HL-60 (cell line): ENCODE measurements around the gene PDGFD.

Experiments used
- DNase-seq, 2 experiments: peaks; one replicate each; pipeline ENCODE4 v3.0.0-alpha.2; 2010 to 2020; ENCODE audit warnings: low read depth in 1 of 2, low spot score in 1 of 2
- H3K27ac ChIP-seq: fragments of 250-450 bp; sonication (Bioruptor Pico); replicated peaks from 2 replicates; pipeline ENCODE4 v1.5.1; 2020; ENCODE audit warnings: mild to moderate bottlenecking, moderate library complexity
- H3K27me3 ChIP-seq: fragments of 250-450 bp; sonication (Bioruptor Pico); 2 replicates; pipeline ENCODE4 v1.5.1; 2021; ENCODE audit warnings: mild to moderate bottlenecking, moderate library complexity; ENCODE audit not compliant: insufficient read depth, poor library complexity, severe bottlenecking
- H3K4me3 ChIP-seq: replicated peaks from 2 replicates; pipeline ENCODE4 v1.5.1; 2011; ENCODE audit warnings: mild to moderate bottlenecking, control low read depth, low read length; ENCODE audit not compliant: insufficient read depth
- CTCF ChIP-seq: IDR thresholded peaks from one replicate; pipeline ENCODE4 v1.5.1; 2011; ENCODE audit warnings: low read length, control low read depth, inconsistent platforms; ENCODE audit not compliant: insufficient read depth
- GABPA ChIP-seq: IDR thresholded peaks from 2 replicates; pipeline ENCODE4 v1.6.1; 2012; ENCODE audit warnings: low read depth
- POLR2AphosphoS5 ChIP-seq: IDR thresholded peaks from 2 replicates; pipeline ENCODE4 v1.6.1; 2012; ENCODE audit warnings: low read depth
- SPI1 ChIP-seq: IDR thresholded peaks from 2 replicates; pipeline ENCODE4 v1.6.1; 2012; ENCODE audit warnings: low read depth, mild to moderate bottlenecking, borderline replicate concordance
- TF ChIP-seq, protein P1 (sequence below): IDR thresholded peaks from 2 replicates; pipeline ENCODE4 v1.6.1; 2012; ENCODE audit warnings: low read depth; ENCODE audit not compliant: insufficient replicate concordance

The PDGFD gene

GRCh38 chr11:104122011-104122635 is 41.8 kb downstream of the PDGFD start:
- Histone ChIP-seq H3K27ac (no peak overlapping the region), H3K4me3 (no peak overlapping the region), H3K27me3 (no peaks in the 10 kb centered on the region)
- DNase-seq: no peak
- no peak for TF ChIP-seq CTCF
- TF ChIP-seq, protein P1, sequence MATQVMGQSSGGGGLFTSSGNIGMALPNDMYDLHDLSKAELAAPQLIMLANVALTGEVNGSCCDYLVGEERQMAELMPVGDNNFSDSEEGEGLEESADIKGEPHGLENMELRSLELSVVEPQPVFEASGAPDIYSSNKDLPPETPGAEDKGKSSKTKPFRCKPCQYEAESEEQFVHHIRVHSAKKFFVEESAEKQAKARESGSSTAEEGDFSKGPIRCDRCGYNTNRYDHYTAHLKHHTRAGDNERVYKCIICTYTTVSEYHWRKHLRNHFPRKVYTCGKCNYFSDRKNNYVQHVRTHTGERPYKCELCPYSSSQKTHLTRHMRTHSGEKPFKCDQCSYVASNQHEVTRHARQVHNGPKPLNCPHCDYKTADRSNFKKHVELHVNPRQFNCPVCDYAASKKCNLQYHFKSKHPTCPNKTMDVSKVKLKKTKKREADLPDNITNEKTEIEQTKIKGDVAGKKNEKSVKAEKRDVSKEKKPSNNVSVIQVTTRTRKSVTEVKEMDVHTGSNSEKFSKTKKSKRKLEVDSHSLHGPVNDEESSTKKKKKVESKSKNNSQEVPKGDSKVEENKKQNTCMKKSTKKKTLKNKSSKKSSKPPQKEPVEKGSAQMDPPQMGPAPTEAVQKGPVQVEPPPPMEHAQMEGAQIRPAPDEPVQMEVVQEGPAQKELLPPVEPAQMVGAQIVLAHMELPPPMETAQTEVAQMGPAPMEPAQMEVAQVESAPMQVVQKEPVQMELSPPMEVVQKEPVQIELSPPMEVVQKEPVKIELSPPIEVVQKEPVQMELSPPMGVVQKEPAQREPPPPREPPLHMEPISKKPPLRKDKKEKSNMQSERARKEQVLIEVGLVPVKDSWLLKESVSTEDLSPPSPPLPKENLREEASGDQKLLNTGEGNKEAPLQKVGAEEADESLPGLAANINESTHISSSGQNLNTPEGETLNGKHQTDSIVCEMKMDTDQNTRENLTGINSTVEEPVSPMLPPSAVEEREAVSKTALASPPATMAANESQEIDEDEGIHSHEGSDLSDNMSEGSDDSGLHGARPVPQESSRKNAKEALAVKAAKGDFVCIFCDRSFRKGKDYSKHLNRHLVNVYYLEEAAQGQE: no peak
- TF ChIP-seq POLR2AphosphoS5: no peak
- TF ChIP-seq SPI1: no peak
- TF ChIP-seq GABPA: no peak

GRCh38 chr11:104120493-104121137 is 43.3 kb downstream of the PDGFD start:
- no peak overlapping the region for H3K4me3 ChIP-seq
- no peak for DNase-seq
- TF ChIP-seq SPI1 (no peak), GABPA (no peak)
- TF ChIP-seq, protein P1: no peak
- H3K27ac ChIP-seq: no peak overlapping the region
- no peaks in the 10 kb centered on the region for H3K27me3 ChIP-seq

DNA sequence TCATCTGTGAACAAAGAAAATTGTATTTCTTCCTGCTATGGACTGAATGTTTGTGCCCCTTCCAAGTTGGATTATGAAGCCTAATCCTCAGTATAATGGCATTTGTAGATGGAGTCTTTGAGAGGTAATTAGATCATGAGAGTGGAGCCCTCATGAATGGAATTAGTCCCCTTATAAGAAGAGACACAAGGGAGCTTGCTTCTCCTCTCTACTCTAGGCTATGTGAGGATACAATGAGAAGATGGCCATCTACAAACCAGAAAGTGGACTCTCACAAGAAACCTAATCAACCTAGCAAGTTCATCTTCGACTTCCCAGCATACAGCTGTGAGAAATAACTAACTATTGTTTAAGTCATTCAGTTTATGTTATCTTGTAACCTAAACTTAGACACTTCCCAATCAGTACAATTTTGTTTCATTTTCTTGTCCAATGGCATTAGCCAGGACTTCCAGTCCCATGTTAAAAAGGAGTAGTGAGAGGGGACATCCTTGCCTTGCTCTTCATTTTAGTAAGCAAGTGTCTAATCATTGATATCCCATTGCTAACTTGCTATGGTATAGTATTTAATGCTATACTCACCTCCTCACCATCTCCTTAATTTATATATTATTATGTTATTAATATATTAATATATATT is 45.7 kb downstream of the PDGFD start:
- Histone ChIP-seq H3K27ac (no peak overlapping the region), H3K4me3 (no peak overlapping the region), H3K27me3 (no peaks in the 10 kb centered on the region)
- DNase-seq: no peak
- TF ChIP-seq POLR2AphosphoS5 (no peak), CTCF (no peak), SPI1 (no peak), GABPA (no peak)
- TF ChIP-seq, protein P1: no peak
